VCaP (cell line): ENCODE data around the gene SHMT2.

Experiments used
- H3K27ac ChIP-seq: fragments of 450-650 bp; 2 replicates; pipeline ENCODE4 v1.5.1; 2017
- TF ChIP-seq, protein P1 (sequence below): fragments of 450-650 bp; conservative IDR thresholded peaks from 2 replicates; pipeline ENCODE4 v1.5.1; 2017; ENCODE audit warnings: mild to moderate bottlenecking, moderate library complexity

The SHMT2 gene

DNA sequence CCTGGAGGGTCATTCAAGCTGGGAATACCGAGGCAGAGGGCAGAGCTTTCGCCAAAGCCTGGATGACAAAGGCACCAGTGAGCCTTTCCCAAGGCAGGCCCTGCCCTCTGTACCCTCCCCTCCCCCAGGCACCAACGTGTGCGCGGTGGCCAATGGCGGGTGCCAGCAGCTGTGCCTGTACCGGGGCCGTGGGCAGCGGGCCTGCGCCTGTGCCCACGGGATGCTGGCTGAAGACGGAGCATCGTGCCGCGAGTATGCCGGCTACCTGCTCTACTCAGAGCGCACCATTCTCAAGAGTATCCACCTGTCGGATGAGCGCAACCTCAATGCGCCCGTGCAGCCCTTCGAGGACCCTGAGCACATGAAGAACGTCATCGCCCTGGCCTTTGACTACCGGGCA is 44.1 kb upstream of the SHMT2 start:
- TF ChIP-seq, protein P1, sequence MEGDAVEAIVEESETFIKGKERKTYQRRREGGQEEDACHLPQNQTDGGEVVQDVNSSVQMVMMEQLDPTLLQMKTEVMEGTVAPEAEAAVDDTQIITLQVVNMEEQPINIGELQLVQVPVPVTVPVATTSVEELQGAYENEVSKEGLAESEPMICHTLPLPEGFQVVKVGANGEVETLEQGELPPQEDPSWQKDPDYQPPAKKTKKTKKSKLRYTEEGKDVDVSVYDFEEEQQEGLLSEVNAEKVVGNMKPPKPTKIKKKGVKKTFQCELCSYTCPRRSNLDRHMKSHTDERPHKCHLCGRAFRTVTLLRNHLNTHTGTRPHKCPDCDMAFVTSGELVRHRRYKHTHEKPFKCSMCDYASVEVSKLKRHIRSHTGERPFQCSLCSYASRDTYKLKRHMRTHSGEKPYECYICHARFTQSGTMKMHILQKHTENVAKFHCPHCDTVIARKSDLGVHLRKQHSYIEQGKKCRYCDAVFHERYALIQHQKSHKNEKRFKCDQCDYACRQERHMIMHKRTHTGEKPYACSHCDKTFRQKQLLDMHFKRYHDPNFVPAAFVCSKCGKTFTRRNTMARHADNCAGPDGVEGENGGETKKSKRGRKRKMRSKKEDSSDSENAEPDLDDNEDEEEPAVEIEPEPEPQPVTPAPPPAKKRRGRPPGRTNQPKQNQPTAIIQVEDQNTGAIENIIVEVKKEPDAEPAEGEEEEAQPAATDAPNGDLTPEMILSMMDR, result no peak
- no peak overlapping the region for H3K27ac ChIP-seq

DNA sequence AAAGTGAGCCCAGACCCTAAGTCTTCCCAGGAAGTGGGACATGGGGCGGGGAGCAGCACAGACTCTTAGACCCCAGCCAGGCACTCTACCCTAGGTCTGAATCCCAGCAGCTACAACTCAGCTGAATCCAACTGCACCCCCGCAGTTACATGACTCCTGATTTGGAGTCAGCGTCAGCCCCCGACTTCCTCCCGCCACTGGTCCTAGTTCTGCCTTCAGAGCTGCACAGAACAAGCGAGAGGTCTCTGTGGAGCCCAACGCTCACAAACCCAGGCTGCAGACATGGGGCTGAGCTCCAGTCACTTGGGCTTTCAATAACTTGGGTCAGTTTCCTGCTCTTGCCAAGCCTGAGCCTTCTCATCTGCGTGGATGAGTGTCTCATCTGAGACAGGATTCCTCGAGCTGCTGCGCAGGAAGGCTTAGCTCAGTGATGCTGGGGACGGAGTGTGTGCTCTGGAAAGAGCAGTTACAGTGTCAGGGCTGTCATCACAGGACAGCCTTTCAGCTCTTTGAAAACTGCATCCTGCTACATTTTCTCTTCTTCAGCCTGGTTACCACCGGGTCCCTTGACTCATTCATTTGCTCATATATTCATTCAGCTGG is 43.5 kb upstream of the SHMT2 start:
- H3K27ac ChIP-seq, result no peak overlapping the region
- TF ChIP-seq, protein P1, result no peak

DNA sequence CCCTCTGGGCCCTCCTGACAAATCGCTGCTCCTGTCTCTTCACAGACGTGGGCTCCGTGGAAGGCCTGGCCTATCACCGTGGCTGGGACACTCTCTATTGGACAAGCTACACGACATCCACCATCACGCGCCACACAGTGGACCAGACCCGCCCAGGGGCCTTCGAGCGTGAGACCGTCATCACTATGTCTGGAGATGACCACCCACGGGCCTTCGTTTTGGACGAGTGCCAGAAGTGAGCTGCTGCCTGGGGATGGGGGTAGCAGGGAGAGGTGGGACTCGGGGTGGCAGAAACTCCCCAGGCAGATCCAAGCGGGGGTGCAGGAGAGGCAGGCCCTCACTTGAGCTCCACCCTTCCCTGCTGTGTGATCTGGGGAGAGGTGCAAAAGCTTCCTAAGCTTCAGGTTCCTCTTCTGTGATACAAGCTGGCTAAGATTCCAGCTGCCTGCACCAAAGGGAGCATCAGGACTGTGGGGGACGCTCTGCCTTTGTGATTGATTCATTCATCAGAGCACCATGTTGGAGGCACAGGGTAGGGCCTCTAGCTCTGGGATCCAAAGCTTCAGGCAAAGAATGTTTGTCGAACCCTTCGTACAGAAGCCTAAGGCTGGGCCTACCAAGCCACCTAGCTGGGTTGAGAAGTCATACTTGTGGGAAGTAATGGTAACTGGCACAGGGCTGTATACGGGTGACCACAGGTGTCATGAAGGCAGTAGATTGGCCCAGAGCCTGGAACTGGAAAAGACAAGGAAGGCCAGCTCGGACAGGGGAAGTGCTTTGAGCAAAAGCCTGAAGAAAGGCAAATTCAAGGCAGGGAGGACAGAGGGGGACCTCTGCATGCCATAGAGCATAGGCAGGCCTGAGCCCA is 42.1 kb upstream of the SHMT2 start:
- H3K27ac ChIP-seq, result no peak overlapping the region
- TF ChIP-seq, protein P1, result no peak

DNA sequence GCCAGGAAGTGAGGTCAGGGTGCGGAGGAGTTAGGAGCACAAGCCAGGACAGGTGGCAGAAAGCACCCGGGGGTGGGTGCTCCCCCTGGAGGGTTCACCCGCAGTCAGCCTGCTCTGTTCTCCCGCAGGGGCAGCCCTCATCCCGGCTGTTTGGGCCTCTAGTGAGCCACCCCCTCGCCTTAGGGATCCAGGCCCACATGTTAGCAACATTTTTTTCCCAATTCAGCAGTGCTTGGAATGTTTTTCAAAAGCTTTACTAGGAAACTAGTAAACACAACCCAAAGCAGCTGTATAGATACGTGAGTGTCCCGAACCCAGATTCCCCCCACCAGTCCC is 41.5 kb upstream of the SHMT2 start:
- TF ChIP-seq, protein P1, result no peak
- no peak overlapping the region for H3K27ac ChIP-seq

DNA sequence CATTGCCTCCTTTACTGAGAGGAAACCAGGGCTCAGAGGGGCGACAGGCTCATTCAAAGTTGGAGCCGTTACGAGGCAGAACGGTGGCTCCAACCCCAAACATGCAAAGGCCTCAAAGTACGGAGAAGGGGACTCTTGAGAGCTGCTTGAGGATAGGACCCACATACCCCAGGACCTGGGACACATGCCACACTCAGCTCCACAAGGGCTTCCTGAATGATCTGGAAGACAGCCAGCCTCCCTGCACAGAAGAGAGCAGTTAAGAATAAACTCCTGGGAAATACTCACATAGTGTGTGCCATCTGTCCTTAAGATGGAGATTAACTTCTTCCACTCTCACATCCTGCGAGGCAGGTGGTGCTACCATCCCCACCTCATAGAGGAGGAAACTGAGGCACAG is 39.5 kb upstream of the SHMT2 start:
- TF ChIP-seq, protein P1, result no peak
- peak overlapping the region; percentile 50 for H3K27ac ChIP-seq

DNA sequence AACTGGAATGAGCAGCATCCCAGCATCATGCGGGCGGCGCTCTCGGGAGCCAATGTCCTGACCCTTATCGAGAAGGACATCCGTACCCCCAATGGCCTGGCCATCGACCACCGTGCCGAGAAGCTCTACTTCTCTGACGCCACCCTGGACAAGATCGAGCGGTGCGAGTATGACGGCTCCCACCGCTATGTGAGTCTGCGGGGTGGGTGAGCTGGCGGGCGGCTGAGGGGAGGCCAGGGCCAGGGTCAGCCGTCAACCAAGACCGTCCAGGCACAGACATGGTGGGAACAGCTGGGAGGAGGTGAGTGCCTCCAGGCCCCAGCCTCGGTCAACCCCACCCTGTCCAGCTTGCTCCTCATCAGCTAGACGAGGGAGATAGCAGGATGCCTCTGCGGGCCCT is 38.7 kb upstream of the SHMT2 start:
- H3K27ac ChIP-seq, result peak overlapping the region; percentile 50
- TF ChIP-seq, protein P1, result no peak

DNA sequence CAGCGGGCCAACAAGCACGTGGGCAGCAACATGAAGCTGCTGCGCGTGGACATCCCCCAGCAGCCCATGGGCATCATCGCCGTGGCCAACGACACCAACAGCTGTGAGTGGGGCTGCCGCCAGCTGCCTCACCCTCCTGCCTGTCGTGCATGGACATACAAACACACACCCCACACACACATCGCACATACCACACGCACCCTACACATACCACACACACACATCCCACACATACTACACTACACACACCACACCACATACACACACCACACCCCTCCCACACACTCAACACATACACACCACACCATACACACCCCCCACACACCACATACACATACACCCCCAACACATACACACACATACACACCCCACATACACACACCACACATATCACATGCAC is 38.1 kb upstream of the SHMT2 start:
- no peak overlapping the region for H3K27ac ChIP-seq
- TF ChIP-seq, protein P1, result no peak
